Measurements from ENCODE around the gene RPL10A.
"Not testable (repeated sequence)": the region's sequence is repeated elsewhere in the genome, so short reads cannot be mapped to it uniquely, and the experiment has no call there.

The RPL10A gene

DNA sequence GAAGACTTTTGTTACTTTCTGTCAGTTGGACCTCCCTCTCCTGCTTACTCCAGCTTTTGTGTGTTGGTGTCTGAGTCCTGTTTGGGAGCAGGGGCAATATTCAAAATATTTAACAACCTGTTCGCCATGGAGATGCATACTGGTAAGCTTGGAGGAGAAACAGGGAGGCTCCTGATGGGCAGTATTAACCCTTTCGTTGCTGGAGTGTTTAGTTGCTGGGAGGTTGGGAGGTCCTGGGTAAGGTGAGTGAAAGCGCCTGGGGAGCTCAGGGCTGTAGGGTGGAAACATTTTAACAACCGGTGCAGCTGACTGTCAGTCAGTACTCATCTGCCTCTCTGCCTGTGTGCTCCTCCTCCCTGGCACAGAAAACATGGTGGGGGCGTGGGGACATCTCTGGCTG is 40.3 kb downstream of the RPL10A start:
- H3K27ac ChIP-seq, result no peak overlapping the region
- TF ChIP-seq, protein P1, sequence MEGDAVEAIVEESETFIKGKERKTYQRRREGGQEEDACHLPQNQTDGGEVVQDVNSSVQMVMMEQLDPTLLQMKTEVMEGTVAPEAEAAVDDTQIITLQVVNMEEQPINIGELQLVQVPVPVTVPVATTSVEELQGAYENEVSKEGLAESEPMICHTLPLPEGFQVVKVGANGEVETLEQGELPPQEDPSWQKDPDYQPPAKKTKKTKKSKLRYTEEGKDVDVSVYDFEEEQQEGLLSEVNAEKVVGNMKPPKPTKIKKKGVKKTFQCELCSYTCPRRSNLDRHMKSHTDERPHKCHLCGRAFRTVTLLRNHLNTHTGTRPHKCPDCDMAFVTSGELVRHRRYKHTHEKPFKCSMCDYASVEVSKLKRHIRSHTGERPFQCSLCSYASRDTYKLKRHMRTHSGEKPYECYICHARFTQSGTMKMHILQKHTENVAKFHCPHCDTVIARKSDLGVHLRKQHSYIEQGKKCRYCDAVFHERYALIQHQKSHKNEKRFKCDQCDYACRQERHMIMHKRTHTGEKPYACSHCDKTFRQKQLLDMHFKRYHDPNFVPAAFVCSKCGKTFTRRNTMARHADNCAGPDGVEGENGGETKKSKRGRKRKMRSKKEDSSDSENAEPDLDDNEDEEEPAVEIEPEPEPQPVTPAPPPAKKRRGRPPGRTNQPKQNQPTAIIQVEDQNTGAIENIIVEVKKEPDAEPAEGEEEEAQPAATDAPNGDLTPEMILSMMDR (conservative IDR thresholded peaks at IDR 0.05), result no peak

DNA sequence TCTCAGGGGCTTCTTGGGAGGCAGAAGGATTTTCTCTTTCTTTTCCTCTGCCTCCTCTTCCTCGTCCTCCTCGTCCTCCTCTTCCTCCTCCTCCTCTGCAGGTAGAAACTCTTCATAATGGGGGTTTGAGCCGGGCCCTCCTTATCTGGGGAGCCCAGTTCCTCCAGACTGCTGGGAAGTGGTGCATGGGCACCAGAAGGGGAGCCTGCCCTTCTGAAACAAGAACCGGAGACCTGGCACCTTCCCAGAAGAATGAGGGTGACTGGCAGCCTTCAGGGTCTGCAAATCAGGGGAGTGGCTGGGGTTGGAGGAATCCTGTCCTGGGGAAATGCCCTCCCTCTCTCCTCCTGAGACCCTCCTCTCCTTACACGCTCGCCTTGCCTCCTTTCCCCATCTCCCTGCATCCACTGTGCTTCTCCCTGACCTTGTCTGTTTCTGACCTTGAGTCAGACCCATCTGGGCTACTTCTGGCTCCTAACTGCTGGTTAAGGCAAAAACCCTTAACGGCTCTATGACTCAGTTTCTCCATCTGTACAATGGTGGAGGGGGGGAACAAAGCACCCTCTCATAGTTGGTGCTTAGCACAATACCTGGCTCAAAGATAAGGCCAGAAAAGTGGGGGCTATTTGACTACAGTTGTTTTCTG is 42.8 kb downstream of the RPL10A start:
- no peak overlapping the region for H3K27ac ChIP-seq
- TF ChIP-seq, protein P1 (conservative IDR thresholded peaks at IDR 0.05), result no peak

DNA sequence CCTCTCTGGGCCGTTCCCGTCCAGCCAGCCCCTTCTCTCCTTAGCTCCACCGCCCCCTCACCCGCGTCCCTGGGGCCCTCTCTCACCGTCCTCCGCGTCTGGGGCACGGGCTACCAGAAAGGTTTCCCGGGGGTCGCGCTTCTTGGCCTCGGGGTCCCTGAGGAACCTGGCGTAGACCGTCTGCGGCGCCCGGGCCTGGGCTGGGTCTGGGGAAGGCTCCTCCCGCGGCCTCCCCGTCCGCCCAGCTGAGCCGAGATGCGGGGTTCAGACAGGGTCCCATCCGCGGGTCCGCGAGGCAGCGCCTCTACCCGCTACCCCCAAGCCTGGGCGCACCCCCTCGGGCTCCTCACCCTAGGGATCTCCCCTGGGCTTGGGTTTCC is 43.4 kb downstream of the RPL10A start:
- TF ChIP-seq, protein P1 (conservative IDR thresholded peaks at IDR 0.05), result no peak
- H3K27ac ChIP-seq, result no peak overlapping the region

- H3K27ac ChIP-seq, result no peak overlapping the region
These were observed 43.8 kb downstream of the RPL10A start for GRCh38 chr6:35512006-35512405.

DNA sequence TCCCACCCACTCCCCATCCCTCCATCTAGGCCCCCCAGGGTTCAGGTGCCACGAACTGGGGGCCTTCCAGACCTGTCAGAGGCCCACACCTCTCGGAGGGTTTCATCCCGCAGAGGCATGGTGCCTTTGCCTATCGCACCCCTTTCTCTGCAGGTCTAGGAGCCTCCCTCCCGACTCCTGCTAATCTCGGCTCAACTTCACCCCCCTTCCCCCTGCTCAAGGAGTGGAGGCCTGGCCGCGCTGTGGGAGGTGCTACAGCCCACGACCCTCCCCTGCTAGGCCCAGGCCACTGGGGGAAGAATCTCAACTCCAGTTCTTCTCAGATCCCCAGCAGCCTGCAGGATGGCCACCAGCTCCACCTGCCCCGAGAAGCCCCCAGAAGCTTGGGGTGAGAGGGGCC is 44.5 kb downstream of the RPL10A start, which contains the start of gene TULP1:
Gene TULP1, minus strand, starts transcription at position 157 of the 400 bp plus-strand sequence. Its CDS starts 38 bp downstream, at position 119.
- TF ChIP-seq, protein P1 (conservative IDR thresholded peaks at IDR 0.05), result no peak
- no peak within 1 kb of the TSS for H3K27ac ChIP-seq

More at GRCh38 chr6:35512006-35512405, 43.8 kb downstream of the RPL10A start:
- TF ChIP-seq, protein P1 (conservative IDR thresholded peaks at IDR 0.05), result no peak

DNA sequence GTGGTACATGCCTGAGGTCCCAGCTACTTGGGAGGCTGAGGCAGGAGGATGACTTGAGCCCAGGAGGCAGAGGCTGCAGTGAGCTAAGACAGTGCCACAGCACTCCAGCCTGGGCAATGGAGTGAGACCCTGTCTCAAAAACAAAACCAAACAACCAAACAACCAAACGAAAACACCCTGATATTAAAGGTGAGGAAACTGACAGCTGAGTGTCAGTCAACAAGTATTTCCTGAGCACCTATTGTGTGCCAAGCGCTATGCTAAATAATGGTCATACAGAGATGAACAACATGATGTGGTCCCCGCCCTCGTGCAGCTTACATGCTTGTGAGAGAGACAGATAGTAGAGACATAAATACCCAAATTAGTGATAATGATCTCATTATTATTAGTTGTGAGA is 46.4 kb downstream of the RPL10A start:
- TF ChIP-seq, protein P1 (conservative IDR thresholded peaks at IDR 0.05), result no peak
- no peak overlapping the region for H3K27ac ChIP-seq

DNA sequence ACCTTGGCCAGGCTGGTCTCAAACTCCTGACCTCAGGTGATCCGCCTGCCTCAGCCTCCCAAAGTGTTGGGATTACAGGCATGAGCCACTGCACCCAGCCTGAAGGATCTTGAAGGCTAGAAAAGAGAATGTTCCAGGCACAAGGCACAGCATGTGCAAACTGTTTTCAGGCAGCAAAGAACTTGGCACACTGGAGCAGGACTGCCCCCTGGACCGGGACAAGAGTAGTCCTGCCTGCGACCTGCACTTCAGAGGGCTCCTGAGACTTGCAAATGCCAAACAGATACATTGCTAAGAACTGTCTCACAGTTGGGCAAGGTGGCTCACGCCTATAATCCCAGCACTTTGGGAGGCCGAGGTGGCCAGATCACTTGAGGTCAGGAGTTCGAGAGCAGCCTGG is 47.7 kb downstream of the RPL10A start:
- H3K27ac ChIP-seq, result not testable (repeated sequence)

GRCh38 chr6:35516712-35517111 is 48.5 kb downstream of the RPL10A start:
- TF ChIP-seq, protein P1 (conservative IDR thresholded peaks at IDR 0.05), result no peak
- no peak overlapping the region for H3K27ac ChIP-seq

DNA sequence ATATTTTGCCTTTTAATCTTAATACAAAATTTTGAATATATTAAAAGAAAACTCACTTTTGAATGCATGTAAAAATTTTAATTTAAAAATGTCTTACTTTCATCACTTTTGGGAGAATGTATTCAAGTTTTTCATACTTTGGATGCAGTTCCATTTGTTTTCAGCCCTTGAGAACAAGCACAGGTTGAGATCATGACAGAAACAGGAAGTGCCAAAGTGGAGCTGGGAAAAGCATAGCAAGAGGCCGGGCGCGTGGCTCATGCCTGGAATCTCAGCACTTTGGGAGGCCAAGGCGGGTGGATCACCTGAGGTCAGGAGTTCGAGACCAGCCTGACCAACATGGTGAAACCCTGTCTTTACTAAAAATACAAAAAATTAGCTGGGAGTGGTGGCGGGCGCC is 49.8 kb downstream of the RPL10A start:
- not testable (repeated sequence) for H3K27ac ChIP-seq

All from VCaP (cell line).